PFSK-1 (cell line): ENCODE data around the gene EMILIN2.

Source experiments
- FOXP2 ChIP-seq: optimal IDR thresholded peaks from 2 replicates; pipeline ENCODE3; 2011; ENCODE audit warnings: borderline replicate concordance, control low read depth, inconsistent platforms; ENCODE audit not compliant: insufficient read depth; ENCODE audit errors: extremely low read length, extremely low read depth
- POLR2AphosphoS5 ChIP-seq: IDR thresholded peaks from 2 replicates; pipeline ENCODE4 v1.6.1; 2012; ENCODE audit warnings: low read depth, mild to moderate bottlenecking, control low read depth, low read length, moderate library complexity
- SIN3A ChIP-seq: IDR thresholded peaks from 2 replicates; pipeline ENCODE4 v1.6.1; 2012; ENCODE audit warnings: mild to moderate bottlenecking, low read length, moderate library complexity, borderline replicate concordance; ENCODE audit not compliant: insufficient read depth
- TAF1 ChIP-seq: IDR thresholded peaks from 2 replicates; pipeline ENCODE4 v1.6.1; 2012; ENCODE audit warnings: low read length, control low read depth, borderline replicate concordance; ENCODE audit not compliant: insufficient read depth
- TF ChIP-seq, protein P1 (sequence below), 2 experiments: IDR thresholded peaks; 2 replicates each; pipeline versions ENCODE4 v1.6.1 to v1.8.0; 2011 to 2012; ENCODE audit warnings: low read depth in 2 of 2, low read length in 2 of 2, control low read depth in 1 of 2, inconsistent platforms in 1 of 2, mild to moderate bottlenecking in 1 of 2, moderate library complexity in 1 of 2; ENCODE audit not compliant: insufficient read depth in 1 of 2

Gene EMILIN2

GRCh38 chr18:2921778-2922177 lies 75.0 kb downstream of the EMILIN2 start:
- TF ChIP-seq FOXP2 (no peak), TAF1 (no peak), SIN3A (no peak), POLR2AphosphoS5 (no peak)
- TF ChIP-seq, protein P1, sequence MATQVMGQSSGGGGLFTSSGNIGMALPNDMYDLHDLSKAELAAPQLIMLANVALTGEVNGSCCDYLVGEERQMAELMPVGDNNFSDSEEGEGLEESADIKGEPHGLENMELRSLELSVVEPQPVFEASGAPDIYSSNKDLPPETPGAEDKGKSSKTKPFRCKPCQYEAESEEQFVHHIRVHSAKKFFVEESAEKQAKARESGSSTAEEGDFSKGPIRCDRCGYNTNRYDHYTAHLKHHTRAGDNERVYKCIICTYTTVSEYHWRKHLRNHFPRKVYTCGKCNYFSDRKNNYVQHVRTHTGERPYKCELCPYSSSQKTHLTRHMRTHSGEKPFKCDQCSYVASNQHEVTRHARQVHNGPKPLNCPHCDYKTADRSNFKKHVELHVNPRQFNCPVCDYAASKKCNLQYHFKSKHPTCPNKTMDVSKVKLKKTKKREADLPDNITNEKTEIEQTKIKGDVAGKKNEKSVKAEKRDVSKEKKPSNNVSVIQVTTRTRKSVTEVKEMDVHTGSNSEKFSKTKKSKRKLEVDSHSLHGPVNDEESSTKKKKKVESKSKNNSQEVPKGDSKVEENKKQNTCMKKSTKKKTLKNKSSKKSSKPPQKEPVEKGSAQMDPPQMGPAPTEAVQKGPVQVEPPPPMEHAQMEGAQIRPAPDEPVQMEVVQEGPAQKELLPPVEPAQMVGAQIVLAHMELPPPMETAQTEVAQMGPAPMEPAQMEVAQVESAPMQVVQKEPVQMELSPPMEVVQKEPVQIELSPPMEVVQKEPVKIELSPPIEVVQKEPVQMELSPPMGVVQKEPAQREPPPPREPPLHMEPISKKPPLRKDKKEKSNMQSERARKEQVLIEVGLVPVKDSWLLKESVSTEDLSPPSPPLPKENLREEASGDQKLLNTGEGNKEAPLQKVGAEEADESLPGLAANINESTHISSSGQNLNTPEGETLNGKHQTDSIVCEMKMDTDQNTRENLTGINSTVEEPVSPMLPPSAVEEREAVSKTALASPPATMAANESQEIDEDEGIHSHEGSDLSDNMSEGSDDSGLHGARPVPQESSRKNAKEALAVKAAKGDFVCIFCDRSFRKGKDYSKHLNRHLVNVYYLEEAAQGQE (IDR thresholded peaks at IDR 0.05; ENCODE audit: insufficient read depth in 1 of 2, low read depth in 2 of 2, low read length in 2 of 2), result no peak

GRCh38 chr18:2923464-2923863 lies 76.7 kb downstream of the EMILIN2 start:
- TF ChIP-seq TAF1 (no peak), POLR2AphosphoS5 (no peak), SIN3A (no peak), FOXP2 (no peak)
- TF ChIP-seq, protein P1 (IDR thresholded peaks at IDR 0.05; ENCODE audit: insufficient read depth in 1 of 2, low read depth in 2 of 2, low read length in 2 of 2), result no peak

DNA sequence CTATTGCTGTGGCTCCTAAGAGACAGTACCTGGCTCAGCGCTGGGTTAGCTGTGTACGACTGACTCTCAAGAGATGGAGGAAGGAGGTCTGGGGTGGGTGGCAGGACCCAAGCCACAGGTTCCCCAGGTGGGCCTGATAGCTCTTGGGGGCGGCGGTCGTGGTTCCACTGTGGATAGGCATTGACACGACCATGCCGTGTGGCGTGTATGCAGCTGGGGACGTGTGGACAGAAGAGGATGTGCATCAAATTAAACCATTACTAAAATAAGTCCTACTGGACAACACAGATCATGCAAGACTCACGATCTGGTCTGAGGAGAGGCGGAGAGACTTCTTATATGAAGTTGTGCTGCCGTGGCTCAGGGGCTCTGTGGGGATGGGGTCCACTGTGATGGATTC lies 78.1 kb downstream of the EMILIN2 start:
- no peak for TF ChIP-seq SIN3A

- TF ChIP-seq POLR2AphosphoS5, result no peak
These were observed 79.7 kb downstream of the EMILIN2 start for GRCh38 chr18:2926528-2926927.

DNA sequence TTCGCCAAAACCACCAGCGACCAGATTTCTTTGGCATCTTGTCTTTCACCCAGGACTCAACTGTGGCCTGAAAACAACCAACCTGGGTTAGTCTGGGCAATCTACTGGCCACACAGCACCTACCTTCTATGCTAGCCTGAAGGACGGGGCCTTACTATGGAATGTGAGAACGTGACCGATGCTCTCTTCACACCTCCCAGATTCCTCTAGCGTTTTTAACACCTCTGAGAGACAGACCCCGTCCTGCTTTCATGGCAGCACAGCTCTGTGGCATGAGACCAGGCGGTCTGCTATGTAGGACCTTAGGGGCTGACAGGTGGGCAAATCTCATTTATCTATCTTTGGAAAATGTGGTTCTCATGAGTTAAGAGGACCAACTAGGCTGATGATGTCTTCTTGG lies 80.9 kb downstream of the EMILIN2 start:
- no peak for TF ChIP-seq TAF1
- TF ChIP-seq, protein P1 (IDR thresholded peaks at IDR 0.05; ENCODE audit: insufficient read depth in 1 of 2, low read depth in 2 of 2, low read length in 2 of 2), result no peak
- TF ChIP-seq SIN3A, result no peak
- TF ChIP-seq POLR2AphosphoS5, result no peak
- TF ChIP-seq FOXP2, result no peak

DNA sequence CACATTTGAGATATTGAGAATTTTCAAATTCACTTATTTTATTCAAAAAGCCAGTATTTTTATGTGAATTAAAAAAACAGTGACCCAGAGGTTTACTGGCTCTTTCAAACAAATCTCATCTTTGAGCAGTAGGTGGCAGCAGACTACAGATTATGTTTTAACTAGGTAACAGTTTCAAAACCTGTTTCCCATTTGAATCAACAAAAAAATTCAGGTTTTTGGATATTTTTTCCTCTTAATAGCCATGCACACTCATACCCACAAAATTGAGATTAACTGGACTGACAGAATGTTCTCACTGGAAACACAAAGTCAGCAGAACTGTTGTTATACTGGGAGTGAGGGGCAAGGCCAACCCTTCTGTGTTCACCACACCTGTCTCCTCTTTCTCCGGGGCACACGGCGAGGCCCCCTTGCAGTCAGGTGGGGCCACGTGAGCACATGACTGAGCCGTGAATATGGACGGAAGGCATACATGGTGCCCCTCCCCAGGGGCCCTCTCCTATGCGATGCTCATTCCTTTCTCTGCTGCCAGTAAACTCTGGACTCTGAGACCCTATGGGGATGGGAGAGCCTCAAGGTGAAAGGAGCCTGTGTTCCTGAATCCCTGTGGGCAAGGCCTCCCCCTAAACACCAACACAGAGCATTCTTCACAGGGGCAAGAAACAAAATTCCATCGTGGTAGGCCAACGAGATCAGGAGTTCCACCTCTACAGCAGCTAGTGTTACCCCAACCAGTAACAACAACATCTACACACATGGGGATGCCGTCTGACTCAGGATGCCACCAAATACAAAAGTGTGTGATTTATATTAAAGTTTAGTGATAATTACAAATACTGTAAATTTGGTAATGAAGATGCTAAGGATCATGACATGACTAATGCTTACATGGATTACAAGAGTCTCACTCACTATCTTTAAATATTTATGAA lies 85.7 kb downstream of the EMILIN2 start:
- TF ChIP-seq, protein P1 (IDR thresholded peaks at IDR 0.05; ENCODE audit: insufficient read depth in 1 of 2, low read depth in 2 of 2, low read length in 2 of 2), result no peak
- TF ChIP-seq POLR2AphosphoS5, result no peak
- TF ChIP-seq FOXP2, result no peak
- TF ChIP-seq TAF1, result no peak
- TF ChIP-seq SIN3A, result no peak
